Stimulated activated CD4-positive, alpha-beta T cell treated with anti-CD3 and anti-CD28 coated beads, Interleukin-12 subunit alpha, Interleukin-12 subunit beta, amount 100 ng/mL, for 24 hours (primary cell): Measurements from ENCODE around the gene CNOT8.
"Not testable (repeated sequence)": the region's sequence is repeated elsewhere in the genome, so short reads cannot be mapped to it uniquely, and the experiment has no call there.

Experiments used
- DNase-seq, 2 experiments: peaks; one replicate each; pipeline ENCODE4 v3.0.0-alpha.2; 2020; ENCODE audit warnings: low read depth in 2 of 2

CNOT8 gene

DNA sequence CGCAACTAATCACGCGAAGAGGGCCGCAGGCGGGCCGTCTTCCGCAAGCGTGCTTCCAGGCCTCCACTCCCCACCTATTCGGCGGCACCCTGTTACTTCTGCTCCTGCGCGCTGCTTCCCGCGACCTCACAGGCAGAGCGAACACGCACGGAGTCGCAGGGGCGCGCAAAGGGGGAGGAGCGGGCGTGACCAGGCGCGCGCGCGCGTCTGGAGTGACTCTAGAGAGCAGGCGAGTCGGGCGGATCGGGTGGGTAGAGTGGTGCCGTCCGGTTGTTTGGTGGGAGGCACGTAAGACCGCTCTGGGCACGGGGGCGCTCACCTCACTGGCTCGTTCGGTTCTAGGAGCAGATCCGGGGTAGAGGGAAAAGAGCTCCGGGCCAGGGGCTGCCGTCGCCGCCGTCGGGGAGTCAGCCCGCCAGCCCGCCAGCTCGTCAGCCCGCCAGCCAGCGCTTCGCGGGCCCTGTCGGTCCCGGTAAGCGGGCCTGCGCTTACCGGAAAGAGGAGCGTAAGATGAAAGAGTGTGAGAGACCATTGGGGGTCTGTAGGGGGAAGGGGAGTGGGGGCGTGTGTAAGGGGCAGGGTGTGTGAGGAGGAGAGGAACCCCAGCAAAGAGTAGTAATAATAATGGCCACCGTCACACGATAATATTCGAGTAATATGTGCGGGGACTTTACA, at the start of gene CNOT8:
CNOT8 (plus strand) TSS at position 331 of the 675 bp plus-strand sequence. CDS start 4,652 bp downstream, outside the sequence.
- DNase-seq = peak; percentile 95 to 96

DNA sequence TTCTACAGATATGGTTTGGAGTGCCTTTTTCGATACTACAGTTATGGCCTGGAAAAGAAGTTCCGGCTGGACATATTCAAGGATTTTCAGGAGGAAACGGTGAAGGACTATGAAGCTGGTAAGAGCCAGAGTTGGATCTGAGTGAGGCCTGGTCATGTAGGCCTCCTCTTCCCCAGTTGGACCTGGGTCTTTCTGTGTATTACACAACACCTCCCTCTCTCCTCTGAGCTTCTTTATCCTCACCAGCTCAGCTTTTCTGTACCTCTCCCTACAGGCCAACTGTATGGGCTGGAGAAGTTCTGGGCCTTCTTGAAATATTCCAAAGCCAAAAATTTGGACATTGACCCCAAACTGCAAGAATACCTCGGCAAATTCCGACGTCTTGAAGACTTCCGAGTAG, 47.2 kb upstream of the CNOT8 start:
- DNase-seq = no peak

DNA sequence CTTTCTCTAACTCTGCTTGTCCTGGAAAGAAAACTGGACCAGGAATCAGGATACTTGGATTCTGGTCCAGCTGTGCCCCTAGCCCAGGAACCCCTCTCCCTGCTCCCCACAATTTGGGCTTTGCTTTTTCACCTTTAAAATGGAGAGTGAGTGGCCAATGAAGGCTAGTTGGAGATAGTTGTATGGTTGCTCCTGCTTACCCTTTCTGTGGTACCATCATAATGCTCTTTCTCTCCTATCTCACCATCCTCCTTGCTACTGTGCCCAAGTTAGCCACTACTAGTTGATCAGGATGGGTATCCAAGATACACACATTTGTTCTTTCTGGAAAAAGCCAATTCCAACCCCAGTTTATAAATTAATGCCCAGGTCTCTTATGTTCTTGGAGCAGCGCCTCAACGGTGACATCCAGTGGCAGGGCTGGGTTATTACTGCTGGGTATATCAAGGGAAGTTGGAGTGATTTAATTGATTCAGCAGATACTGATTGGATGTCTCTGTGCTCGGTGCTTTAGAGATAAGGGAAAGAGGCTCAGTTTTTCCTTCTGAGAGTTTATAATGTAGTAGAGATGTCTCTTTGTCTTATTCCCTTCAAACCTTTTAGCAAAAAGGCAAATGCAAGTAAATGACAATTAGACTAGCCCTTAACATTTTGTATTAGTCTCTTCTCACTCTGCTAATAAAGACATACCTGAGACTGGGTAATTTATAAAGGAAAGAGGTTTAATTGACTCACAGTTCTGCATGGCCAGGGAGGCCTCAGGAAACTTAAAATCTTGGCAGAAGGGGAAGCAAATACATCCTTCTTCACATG, 46.6 kb upstream of the CNOT8 start:
- peak in 1 of 2 experiments; percentile 51 for DNase-seq

DNA sequence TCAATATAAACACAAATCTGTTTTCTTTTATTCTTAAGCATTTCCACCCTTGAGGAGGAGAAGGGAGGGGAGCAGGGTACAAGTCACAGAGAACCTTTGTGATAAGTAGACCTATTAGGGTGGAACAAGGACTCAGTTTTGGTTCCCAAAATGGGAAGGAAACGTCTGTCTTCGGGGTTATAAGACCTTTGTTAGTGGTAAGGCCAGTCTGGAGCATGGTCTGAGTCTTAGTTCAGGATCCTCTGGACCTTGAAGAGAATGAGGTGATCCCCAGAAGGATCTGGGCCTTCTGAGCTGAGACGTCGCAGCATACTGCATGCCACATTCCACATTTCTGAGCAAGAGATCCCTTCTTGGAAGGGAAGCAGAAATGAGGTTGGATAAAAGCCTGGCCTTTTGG, 45.3 kb upstream of the CNOT8 start:
- DNase-seq = no peak

DNA sequence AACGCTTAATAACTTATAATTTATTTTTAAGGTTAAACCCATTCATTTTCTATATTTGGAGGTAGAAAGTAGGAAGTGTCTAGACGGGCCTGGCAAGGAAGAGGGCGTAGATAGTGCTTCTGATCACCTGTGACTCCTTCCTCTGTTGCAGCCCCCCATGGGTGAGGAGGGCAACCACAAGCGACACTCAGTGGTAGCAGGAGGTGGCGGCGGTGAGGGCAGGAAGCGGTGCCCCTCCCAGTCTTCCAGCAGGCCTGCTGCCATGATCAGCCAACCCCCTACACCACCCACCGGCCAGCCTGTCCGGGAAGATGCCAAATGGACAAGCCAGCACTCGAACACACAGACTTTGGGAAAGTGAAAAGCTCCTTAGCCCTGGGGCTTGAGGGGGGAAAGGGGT, 44.7 kb upstream of the CNOT8 start:
- no peak for DNase-seq

DNA sequence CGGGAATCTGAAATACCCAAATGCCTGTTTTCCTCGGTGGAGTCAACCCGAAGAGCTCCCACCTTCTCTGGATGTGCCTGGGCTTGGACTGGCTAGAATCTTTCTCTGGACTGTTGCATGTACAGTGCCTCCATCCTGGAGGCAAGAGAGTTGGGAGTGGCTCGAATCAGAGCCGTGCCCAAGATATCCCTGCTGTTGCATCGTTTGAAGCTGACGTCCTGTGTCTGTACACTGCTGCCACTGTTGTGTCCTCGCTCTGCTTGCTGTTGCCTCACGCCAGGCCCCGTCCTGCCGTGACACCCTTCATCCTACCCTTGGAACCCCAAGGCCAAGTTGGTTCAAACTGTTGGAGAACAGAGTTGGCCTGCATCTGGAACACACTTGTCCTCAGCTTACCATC, 43.4 kb upstream of the CNOT8 start:
- no peak for DNase-seq

DNA sequence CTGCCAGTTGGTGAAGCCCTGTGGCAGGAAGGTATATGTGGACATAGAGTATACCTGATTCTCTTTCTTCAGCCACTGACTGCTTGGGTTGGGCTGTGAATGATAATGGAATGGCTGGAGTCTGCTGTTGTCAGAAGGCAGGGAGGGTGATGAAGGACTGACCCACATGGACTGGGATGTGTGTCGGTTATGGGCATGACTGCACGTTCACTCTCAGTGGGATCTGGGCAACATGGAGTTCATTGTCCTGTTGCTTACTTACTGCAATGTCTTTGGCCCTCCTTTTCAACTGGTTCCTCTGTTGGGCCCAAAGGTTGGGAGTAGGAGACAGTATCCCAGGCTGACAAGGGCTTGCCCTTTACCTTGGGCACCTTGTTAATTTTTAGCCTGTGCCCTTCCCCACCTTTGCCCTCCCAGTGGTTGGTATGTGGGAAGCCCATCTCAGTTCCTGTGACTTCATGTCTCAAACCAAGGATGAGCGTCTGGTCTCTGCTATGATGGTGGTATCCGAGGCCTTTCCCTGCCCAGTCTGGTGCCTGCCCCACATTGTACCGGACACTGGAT, 42.7 kb upstream of the CNOT8 start:
- no peak for DNase-seq

DNA sequence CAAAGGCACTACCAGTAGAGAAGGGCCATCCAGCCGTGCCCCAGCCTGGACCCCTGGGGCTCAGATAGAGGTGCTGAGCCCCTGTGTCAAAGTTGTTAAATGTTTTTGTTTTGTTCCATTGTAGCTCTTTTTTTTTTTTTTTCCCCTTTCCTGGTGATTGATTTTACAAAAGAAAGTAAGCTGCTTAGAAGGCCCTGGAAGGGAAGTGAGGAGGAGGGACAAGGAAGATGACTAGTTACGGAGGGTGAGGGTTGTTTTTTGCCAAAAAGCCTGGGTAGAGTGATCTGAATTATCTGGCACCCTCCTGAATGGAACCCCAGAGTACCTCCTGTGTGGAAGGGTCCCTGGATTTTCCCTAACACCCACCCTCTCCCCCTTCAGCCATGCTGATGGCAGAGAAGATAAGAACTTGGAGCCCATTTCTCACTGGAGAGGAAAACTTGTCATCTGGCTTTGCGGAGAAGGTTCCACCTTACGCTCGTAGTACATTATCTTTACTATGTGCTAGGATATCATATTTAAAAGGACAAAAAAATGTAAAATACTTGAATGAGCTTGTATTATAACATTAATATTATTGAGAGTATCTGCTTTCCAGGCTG, 41.4 kb upstream of the CNOT8 start:
- DNase-seq = no peak

DNA sequence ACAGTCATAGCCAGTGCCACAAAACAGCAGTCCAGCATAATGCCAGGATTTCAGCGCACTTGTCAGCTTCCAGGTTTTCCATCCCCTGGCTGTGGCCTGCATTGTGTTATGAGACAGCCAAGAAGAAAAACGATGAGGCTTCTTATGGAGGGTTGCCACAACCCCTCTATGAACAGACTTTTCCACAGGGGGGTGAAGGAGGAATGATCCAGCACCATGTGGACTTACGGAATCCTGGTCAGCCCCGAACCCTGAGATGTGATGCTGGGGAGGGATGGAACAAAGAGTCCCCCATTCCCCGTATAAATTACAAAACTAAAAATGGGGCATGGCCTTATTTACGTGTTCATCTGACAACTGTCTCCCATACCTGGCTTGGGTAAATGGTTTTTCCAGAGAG, 40.6 kb upstream of the CNOT8 start:
- DNase-seq = no peak

DNA sequence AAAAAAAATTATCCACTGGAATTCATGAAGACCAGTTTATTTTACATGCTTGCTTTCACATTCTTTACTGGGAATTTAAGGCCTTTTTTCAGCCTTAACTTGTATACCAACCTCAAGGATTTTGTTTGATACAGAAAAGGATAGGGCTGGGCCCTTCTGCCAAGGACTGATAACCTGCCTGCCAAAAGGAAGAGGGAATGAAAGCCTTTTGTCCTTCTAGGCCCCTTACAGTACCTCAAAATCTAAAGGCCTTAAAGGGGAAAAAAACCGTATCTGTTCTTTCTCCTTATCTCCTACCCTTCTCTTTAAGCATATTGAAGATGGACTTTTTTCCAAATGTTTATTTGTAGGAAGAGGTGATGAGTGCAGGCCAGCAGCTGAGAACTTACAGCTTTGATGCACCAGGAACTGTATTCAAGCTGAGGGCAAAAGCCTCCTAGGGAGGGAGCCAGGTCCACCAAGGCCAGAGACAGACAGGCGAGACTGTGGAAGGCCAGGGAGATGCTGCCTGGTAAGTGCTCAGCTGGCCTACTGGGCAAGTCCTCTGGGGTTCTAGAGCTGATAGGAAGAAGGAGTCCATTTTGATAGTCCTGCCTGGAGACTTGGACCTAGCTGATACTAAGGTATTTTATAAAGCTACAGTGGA, 39.8 kb upstream of the CNOT8 start:
- no peak for DNase-seq

DNA sequence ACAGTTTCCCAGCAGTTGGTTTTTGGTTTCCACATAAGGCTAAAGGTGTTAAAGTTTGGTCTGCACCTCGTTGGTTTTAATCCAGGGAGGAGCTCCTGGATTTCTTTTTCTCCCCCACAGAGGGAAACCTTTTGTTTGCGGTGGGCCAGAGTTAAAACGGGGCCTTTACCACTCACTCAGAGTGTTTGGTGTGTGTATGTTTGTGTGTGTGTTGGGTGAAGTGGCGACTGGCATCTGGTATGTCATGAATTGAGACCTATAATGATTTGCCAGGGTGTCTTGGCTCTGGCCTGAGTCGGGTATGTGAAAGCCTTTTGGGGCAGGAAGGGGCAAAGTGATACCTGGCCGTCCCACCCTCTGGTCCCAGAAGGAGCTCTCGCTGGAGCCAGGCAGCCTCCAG, 38.9 kb upstream of the CNOT8 start:
- no peak for DNase-seq

DNA sequence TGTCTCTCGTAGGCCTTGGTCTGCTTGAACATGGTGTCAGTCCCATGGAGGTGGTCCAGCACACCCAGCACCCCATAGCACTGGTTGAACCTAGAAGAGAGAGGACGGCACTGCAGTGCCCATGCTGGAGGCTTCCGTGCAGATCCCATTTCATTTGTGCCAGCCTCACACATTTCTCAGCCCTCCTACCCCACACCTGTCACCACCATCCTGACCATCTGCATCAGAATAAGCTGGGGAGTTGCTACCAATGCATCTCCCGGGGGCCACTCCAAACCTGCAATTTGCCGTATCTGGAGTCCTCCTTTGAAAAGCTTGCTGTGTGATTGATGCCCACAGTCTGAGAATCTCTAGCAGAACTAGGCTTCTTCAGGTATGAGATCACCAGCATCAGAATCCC, 38.0 kb upstream of the CNOT8 start:
- DNase-seq = no peak

DNA sequence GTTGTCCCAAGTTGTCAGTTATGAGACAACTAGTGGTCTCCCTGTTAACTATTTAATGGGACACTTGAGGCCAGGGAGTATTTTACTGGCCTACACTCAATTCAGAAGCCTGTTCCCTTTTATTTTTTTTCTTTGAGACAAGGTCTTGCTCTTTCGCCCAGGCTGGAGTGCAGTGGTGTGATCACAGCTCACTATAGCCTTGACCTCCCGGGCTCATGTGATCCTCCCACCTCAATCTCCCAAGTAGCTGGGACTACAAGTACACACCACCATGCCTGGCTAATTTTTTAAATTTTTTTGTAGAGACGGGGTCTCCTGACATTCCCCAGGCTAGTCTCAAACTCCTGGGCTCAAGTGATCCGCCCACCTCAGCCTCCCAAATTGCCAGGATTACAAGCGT, 35.5 kb upstream of the CNOT8 start:
- DNase-seq = not testable (repeated sequence)

DNA sequence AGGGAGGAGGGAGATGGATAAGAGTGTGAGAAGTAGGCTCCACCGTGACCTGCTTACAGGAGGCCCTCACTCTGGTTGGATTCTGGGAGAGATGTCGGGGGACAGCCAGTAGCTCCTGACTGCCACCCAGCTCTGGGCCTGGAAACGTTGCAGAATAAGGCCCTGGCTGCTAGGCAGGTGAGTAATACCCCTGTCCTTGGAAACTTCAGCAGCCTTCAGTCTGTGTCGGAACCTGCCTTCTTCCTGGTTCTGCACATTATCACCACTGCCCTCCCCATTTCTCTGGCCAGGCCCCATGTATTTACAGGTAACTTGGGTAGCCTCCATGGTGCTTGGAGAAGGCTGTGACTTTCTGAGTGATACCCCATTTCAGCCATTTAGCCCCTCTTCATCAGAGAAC, 34.8 kb upstream of the CNOT8 start:
- no peak for DNase-seq

DNA sequence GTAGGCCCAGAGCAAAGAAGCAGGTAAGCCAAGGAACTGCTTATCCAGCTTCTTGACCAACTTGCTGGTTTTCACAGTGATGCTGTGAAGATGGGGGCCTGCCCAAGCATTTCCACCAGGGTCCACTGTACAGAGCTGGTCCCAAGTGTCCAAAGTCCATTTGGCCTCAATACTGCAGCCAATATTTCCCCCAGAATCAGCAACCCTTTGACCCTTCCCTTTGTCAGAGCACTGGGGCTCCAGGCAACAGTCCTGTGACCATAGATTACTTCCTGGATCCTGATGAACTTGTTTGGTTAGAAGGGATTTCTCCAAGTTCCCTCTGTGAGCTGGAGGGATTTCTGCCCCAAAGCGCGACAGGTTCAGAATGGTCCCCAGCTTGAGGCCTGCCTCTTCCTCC, 34.4 kb upstream of the CNOT8 start:
- DNase-seq = no peak

DNA sequence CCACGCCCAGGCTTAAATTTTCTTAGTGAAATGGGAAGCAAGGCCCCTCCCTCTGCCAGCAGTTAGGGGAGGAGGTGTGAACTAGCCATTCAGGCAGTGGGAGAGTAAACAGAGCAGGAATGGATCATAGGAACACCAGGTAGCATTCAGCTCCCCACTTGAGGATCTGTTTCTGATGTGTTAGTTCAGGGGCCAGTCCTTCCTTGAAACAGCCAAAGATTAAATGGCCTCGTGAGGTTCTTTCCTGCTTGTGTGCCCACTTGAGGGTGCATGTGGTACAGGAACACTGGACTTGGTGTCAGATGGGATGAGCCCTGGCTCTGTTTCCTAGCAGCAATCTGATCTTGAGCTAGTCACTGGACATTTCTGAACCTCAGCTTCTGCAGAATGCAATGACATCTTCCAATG, 29.2 kb upstream of the CNOT8 start:
- no peak for DNase-seq

DNA sequence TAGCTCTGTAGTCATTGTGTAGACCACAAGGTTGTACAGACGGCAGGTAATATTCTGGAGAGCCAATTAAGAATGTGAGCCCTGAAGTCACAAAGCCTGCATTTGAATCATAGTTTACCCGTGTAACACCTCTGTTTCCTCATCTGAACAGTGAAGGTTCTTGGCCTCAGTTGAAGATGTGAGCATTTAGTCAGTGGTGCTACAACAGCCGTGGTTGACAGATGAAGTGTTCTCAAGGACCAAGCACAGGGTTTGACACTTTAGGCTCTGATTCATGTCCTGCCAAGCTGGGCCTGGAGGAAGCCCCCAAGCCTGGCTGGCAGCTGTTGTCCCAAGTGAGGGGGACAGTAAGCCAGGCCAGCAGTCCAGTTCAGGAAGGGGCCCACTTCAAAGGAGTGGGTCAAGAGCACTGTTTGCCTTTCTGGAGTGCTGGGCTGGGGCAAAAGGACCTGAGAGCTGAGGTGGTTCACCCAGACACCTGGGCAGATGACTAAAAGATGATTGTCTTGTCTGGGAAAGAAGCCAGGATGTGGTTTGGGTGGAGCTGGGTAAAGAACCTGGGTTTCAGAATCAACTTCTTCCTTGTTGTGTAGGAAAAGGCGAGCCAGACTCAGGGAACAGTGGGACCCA, 28.7 kb upstream of the CNOT8 start:
- DNase-seq = no peak

DNA sequence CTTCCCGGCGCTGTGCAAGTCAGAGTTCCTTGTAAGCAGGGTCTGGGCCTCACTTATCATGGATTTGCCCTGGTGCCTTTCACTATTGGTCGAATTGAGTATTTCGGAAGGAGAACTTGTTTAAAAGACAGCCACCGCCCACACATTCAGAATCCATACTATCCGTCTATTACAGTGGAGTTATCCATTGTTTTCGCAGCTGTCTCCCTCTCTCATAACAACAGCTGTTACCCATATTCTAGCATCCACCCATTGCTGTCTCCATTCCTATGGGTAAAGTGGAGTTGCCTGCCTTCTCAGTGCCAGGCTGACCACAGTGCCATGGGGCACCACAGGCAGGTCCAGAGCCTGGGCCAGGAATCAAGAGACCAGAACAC, 28.2 kb upstream of the CNOT8 start:
- DNase-seq = no peak

DNA sequence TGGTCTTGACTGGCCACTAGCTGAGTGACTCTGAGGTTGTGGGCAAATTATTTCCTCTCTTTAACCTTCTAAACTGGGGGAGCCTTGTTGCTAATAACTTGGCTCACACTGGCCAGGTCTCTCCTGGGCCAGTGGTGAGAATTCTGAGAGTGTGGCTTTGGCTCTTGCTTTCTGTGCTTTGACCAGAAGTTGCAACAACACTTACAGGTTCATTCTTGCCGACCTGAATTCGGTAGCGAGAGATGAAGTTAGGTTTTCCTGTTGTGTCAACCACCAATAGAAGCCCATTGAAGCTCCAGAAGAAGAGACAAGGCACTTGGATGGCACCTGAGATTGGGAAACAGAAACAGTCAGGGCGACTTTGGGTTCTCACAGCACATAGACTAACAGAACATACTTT, 27.8 kb upstream of the CNOT8 start:
- no peak for DNase-seq

DNA sequence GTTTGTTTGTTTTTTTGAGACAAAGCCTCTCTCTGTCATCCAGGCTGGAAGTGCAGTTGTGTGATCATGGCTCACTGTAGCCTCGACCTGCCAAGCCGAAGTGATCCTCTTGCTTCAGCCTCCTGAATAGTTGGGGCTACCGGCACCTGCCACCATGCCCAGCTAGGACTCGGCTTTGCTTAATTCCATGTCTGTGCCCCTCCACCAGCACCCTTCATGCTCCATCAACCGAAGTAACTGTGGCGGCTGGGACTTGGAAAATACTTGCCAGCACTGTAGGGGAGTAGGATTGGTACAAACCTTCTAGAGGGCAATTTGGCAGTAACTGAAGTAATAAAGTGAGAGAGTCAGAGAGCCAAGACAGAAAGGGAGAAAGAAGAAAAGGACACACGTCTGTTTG, 27.0 kb upstream of the CNOT8 start:
- DNase-seq = no peak

DNA sequence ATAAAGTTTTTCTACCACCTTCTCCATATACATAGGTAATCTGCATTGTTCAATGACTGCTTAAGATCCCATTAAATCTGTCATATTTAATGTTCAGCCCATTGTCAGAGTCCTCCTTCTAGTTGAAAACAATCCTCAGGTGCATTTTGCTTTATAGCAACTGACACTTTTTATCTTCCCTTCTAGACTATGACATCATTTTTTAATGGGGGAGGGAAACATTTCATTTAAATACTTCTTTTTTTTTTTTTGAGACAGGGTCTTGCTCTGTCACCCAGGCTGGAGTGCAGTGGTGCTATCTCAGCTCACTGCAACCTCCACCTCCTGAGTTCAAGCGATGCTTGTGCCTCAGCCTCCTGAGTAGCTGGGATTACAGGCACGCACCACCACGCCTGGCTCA, 25.6 kb upstream of the CNOT8 start:
- not testable (repeated sequence) for DNase-seq

DNA sequence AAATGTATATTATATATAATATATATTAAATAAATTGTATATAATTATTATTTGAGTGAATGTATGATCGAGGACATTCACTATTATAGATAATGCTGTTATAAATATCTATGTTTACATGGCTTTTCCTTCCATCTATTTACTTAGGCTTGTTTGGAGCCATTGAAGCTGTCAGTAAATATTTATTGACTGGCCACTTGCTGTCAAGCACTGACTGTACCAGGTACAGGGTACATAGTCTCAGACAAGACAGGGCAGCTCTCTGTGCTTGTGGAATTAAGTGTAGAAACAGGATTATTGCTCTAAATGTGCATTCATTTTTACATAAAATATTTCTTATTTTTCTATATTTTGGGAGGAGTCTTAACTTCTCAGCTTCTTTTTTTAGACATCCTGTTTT, 24.4 kb upstream of the CNOT8 start:
- DNase-seq = no peak
